Neural cell (in vitro differentiated cells): ENCODE measurements around the gene PTPRN2. TPM values are rescaled to one million over a fixed set of nuclear protein-coding genes. Genes with fewer than 3 reads are reported as not detected.

Experiments
- H2AFZ ChIP-seq: fragments of 200-600, 300-800 bp; sonication (generic), shearing (Covaris generic); 2 replicates; pipeline ENCODE4 v1.6.0; 2014; ENCODE audit warnings: low read depth, mild to moderate bottlenecking, antibody characterized with exemption, low read length, moderate library complexity
- H3F3A ChIP-seq: fragments of 200-600 bp; shearing (Covaris generic); 2 replicates; pipeline ENCODE4 v1.6.1; 2016; ENCODE audit warnings: mild to moderate bottlenecking, moderate library complexity, mixed read lengths, antibody characterized with exemption, low read length; ENCODE audit not compliant: insufficient read depth, poor library complexity, severe bottlenecking
- H3K27ac ChIP-seq: fragments of 200-600, 300-800 bp; sonication (generic), shearing (Covaris generic); 2 replicates; pipeline ENCODE4 v1.5.1; 2014; ENCODE audit warnings: mild to moderate bottlenecking, low read length, moderate library complexity
- H3K27me3 ChIP-seq: fragments of 300-800, 200-600 bp; sonication (generic), shearing (Covaris generic); 2 replicates; pipeline ENCODE4 v1.6.0; 2014; ENCODE audit warnings: mild to moderate bottlenecking, low read depth, low read length, moderate library complexity; ENCODE audit not compliant: insufficient read depth
- H3K36me3 ChIP-seq: fragments of 300-800, 200-600 bp; sonication (generic), shearing (Covaris generic); 2 replicates; pipeline ENCODE4 v1.5.1; 2014; ENCODE audit warnings: mild to moderate bottlenecking, antibody characterized with exemption, low read length, moderate library complexity; ENCODE audit not compliant: insufficient read depth
- H3K4me2 ChIP-seq: fragments of 300-800, 200-600 bp; sonication (generic), shearing (Covaris generic); 2 replicates; pipeline ENCODE4 v1.6.0; 2014; ENCODE audit warnings: mild to moderate bottlenecking, low read length
- H3K4me3 ChIP-seq: fragments of 300-800, 200-600 bp; sonication (generic), shearing (Covaris generic); 2 replicates; pipeline ENCODE4 v1.5.1; 2014; ENCODE audit warnings: mild to moderate bottlenecking, low read length, moderate library complexity
- H3K79me2 ChIP-seq: fragments of 200-600 bp; shearing (Covaris generic); replicated peaks from 2 replicates; pipeline ENCODE4 v1.6.0; 2014; ENCODE audit warnings: mild to moderate bottlenecking, low read length, moderate library complexity; ENCODE audit not compliant: insufficient read depth
- H3K9ac ChIP-seq: fragments of 300-800, 200-600 bp; sonication (generic), shearing (Covaris generic); 2 replicates; pipeline ENCODE4 v1.6.1; 2016; ENCODE audit warnings: mild to moderate bottlenecking, low read length, mixed read lengths
- H3K9me2 ChIP-seq: fragments of 200-600 bp; shearing (Covaris generic); 2 replicates; pipeline ENCODE4 v1.6.1; 2016; ENCODE audit warnings: mild to moderate bottlenecking, low read length, mixed read lengths; ENCODE audit not compliant: insufficient read depth
- H3K9me3 ChIP-seq: fragments of 200-600, 300-800 bp; sonication (generic), shearing (Covaris generic); 2 replicates; pipeline ENCODE4 v1.6.1; 2016; ENCODE audit warnings: mild to moderate bottlenecking, mixed run types, low read length, moderate library complexity, mixed read lengths
- H4K20me1 ChIP-seq: fragments of 200-600 bp; shearing (Covaris generic); 2 replicates; pipeline ENCODE4 v1.6.1; 2016; ENCODE audit warnings: mild to moderate bottlenecking, mixed run types; ENCODE audit not compliant: insufficient read depth
- EP300 ChIP-seq: fragments of 450-650 bp; conservative IDR thresholded peaks from 2 replicates; pipeline ENCODE4 v1.6.1; 2014; ENCODE audit warnings: antibody characterized with exemption, mild to moderate bottlenecking, moderate library complexity; ENCODE audit not compliant: poor library complexity, severe bottlenecking
- EZH2 ChIP-seq: fragments of 200-600, 300-800 bp; shearing (Covaris generic), sonication (generic); IDR thresholded peaks from 2 replicates; pipeline ENCODE4 v1.6.1; 2014; ENCODE audit warnings: antibody characterized with exemption, low read length, borderline replicate concordance, mild to moderate bottlenecking; ENCODE audit not compliant: insufficient read depth, poor library complexity, severe bottlenecking
- MXI1 ChIP-seq: fragments of 450-650 bp; conservative IDR thresholded peaks from 2 replicates; pipeline ENCODE4 v1.6.1; 2014; ENCODE audit warnings: antibody characterized with exemption, mild to moderate bottlenecking; ENCODE audit not compliant: poor library complexity, severe bottlenecking
- POLR2AphosphoS5 ChIP-seq: IDR thresholded peaks from 2 replicates; pipeline ENCODE4 v1.6.1; 2012
- RAD21 ChIP-seq: fragments of 450-650 bp; conservative IDR thresholded peaks from 2 replicates; pipeline ENCODE4 v1.6.1; 2014; ENCODE audit warnings: antibody characterized with exemption, mild to moderate bottlenecking, moderate library complexity
- SMC3 ChIP-seq: fragments of 450-650 bp; conservative IDR thresholded peaks from 2 replicates; pipeline ENCODE4 v1.6.1; 2014; ENCODE audit warnings: antibody characterized with exemption, mild to moderate bottlenecking, moderate library complexity; ENCODE audit not compliant: poor library complexity
- TAF1 ChIP-seq: IDR thresholded peaks from 2 replicates; pipeline ENCODE4 v1.6.1; 2012; ENCODE audit warnings: low read depth
- polyA plus RNA-seq: library from polyadenylated mRNA; depleted of rRNA; stranded (reverse); fragments of >200 nt; gene quantifications from 2 replicates; pipeline ENCODE4 v1.2.3, GENCODE V29; 2014
- TF ChIP-seq, protein P1 (sequence below): fragments of 450-650 bp; IDR thresholded peaks from 2 replicates; pipeline ENCODE4 v1.5.1; 2014; ENCODE audit warnings: antibody characterized with exemption, mild to moderate bottlenecking, moderate library complexity; ENCODE audit not compliant: poor library complexity, severe bottlenecking
- TF ChIP-seq, protein P2 (sequence below): IDR thresholded peaks from 2 replicates; pipeline ENCODE4 v1.6.1; 2012; ENCODE audit warnings: borderline replicate concordance

The PTPRN2 gene
- polyA plus RNA-seq, 1 donor from 2014 or later = 31.0 TPM

DNA sequence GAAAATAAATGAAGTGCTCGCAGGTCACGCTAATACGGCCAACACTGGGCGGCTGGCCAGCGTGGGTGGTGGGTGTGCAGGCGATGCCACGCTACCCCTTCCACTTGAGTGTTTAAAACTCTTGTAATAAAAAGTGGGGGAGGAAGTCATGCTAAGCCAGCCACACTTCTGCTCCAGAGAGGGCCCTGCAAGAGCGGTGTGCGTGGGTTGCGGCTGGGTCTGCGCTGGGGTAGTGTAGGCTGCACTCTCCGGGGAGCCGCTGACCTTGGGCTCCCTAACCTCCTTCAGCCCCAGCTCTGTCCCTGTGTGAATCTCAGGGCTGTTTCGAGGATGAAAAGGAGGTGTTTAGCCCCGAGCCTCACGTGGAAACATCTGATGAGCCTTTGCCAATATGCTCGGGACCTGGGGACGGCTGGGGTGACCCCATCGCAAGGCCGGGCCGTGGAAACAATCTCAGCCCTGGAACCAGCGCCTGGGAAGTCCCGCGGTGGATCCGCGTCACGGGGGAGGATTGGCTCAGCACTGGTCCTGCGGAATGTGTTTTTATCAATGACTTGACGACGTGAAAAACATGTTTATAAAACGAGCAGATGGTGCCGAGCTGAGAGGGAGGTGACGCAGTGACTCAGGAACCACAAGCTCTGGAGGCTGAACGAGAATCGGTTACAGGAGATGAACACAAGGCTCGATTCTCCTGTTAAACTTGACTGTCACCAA is 972.4 kb downstream of the PTPRN2 start:
- Histone ChIP-seq H3K9ac (no peak overlapping the region), H3K4me2 (no peak overlapping the region), H3K27me3 (no peaks in the 10 kb centered on the region), H3K9me2 (no peaks in the 10 kb centered on the region), H3K36me3 (peaks cover 12% of the 10 kb centered on the region), H3K27ac (no peak overlapping the region), H3K9me3 (no peaks in the 10 kb centered on the region), H3K79me2 (peaks cover 3% of the 10 kb centered on the region), H3F3A (no peaks in the 10 kb centered on the region), H3K4me3 (no peak overlapping the region), H4K20me1 (no peaks in the 10 kb centered on the region), H2AFZ (no peak overlapping the region)
- TF ChIP-seq POLR2AphosphoS5 = no peak
- TF ChIP-seq TAF1 = no peak
- no peak for TF ChIP-seq RAD21
- no peak for TF ChIP-seq EP300
- TF ChIP-seq EZH2 = no peak
- no peak for TF ChIP-seq MXI1

DNA sequence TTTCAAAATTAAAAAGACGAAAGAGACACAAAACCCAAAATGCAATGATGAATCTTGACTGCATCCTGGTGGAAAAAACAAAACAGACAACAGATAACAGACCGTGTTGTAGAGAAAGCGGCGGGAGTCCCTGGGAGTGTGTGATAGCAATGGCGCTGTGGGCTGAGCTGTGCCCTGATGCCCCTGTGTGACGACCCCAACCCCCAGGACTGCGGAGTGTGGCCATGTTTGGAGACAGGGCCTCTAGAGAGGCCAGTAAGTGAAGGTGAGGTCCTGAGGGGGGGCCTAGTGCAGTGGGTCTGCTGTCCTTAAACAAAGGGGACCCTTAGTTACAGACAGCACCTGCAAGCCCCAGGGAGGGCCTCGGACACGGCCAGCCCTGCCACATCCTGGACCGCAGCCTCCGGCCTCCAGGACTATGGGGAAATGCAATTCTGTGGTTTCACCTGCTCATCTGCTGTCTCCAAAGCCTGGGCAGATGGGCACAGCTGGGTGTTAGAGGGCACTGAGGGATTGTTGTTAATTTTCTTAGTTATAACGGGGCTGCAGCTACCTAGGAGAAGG is 973.1 kb downstream of the PTPRN2 start:
- no peak for TF ChIP-seq TAF1
- TF ChIP-seq, protein P1, sequence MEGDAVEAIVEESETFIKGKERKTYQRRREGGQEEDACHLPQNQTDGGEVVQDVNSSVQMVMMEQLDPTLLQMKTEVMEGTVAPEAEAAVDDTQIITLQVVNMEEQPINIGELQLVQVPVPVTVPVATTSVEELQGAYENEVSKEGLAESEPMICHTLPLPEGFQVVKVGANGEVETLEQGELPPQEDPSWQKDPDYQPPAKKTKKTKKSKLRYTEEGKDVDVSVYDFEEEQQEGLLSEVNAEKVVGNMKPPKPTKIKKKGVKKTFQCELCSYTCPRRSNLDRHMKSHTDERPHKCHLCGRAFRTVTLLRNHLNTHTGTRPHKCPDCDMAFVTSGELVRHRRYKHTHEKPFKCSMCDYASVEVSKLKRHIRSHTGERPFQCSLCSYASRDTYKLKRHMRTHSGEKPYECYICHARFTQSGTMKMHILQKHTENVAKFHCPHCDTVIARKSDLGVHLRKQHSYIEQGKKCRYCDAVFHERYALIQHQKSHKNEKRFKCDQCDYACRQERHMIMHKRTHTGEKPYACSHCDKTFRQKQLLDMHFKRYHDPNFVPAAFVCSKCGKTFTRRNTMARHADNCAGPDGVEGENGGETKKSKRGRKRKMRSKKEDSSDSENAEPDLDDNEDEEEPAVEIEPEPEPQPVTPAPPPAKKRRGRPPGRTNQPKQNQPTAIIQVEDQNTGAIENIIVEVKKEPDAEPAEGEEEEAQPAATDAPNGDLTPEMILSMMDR = no peak
- no peak for TF ChIP-seq RAD21
- no peak for TF ChIP-seq POLR2AphosphoS5
- TF ChIP-seq SMC3 = no peak
- no peak for TF ChIP-seq EP300
- no peak for TF ChIP-seq MXI1
- Histone ChIP-seq H2AFZ (no peak overlapping the region), H3K36me3 (peaks cover 16% of the 10 kb centered on the region), H3K79me2 (peaks cover 3% of the 10 kb centered on the region), H4K20me1 (no peaks in the 10 kb centered on the region), H3K9me3 (no peaks in the 10 kb centered on the region), H3F3A (no peaks in the 10 kb centered on the region), H3K27ac (no peak overlapping the region), H3K9ac (no peak overlapping the region), H3K4me3 (no peak overlapping the region), H3K27me3 (no peaks in the 10 kb centered on the region), H3K9me2 (no peaks in the 10 kb centered on the region), H3K4me2 (no peak overlapping the region)

DNA sequence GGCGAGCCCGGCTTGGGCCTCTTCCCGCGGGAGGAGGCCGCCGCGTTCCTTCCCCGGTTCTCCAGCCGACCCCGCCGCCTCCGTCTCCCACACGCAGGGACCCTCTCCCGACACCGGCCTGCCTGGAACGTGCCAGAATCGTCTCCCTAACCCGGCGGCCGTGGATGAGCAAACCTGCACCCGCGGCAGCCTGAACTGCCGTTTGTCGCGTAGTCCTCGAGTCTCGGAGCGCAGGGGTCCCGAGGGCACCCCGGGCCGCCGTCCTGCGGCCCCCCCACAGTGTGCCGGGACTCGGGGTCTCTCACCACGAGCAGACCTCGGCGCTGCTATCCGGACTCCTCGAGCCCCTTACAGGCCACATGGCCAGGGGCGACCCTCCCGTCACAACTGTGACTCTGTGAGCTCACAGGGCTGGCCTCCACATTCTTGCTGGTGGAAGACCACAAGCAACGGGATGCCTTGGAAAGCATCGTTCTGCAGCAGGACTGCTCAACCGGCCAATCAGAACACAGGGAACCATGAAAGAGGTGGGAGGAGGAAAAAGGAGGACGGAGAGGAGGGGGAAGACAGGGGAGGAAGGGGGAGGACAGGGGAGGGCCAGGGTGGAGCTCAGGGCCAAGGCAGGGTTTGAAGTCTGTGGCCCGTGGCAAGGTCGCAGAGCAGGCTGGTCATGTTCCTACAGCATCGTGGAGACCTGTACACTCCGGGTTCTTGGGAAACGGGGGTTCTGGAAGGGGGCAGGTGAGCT is 973.9 kb downstream of the PTPRN2 start:
- Histone ChIP-seq H3F3A (no peaks in the 10 kb centered on the region), H3K9me3 (no peaks in the 10 kb centered on the region), H4K20me1 (no peaks in the 10 kb centered on the region), H3K27ac (no peak overlapping the region), H3K36me3 (peaks cover 18% of the 10 kb centered on the region), H2AFZ (no peak overlapping the region), H3K9me2 (no peaks in the 10 kb centered on the region), H3K9ac (no peak overlapping the region), H3K4me2 (no peak overlapping the region), H3K27me3 (no peaks in the 10 kb centered on the region), H3K4me3 (no peak overlapping the region), H3K79me2 (peaks cover 3% of the 10 kb centered on the region)
- TF ChIP-seq, protein P2, sequence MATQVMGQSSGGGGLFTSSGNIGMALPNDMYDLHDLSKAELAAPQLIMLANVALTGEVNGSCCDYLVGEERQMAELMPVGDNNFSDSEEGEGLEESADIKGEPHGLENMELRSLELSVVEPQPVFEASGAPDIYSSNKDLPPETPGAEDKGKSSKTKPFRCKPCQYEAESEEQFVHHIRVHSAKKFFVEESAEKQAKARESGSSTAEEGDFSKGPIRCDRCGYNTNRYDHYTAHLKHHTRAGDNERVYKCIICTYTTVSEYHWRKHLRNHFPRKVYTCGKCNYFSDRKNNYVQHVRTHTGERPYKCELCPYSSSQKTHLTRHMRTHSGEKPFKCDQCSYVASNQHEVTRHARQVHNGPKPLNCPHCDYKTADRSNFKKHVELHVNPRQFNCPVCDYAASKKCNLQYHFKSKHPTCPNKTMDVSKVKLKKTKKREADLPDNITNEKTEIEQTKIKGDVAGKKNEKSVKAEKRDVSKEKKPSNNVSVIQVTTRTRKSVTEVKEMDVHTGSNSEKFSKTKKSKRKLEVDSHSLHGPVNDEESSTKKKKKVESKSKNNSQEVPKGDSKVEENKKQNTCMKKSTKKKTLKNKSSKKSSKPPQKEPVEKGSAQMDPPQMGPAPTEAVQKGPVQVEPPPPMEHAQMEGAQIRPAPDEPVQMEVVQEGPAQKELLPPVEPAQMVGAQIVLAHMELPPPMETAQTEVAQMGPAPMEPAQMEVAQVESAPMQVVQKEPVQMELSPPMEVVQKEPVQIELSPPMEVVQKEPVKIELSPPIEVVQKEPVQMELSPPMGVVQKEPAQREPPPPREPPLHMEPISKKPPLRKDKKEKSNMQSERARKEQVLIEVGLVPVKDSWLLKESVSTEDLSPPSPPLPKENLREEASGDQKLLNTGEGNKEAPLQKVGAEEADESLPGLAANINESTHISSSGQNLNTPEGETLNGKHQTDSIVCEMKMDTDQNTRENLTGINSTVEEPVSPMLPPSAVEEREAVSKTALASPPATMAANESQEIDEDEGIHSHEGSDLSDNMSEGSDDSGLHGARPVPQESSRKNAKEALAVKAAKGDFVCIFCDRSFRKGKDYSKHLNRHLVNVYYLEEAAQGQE = no peak
- TF ChIP-seq, protein P1 = no peak
- TF ChIP-seq POLR2AphosphoS5 (no peak), TAF1 (no peak), MXI1 (no peak), SMC3 (no peak), RAD21 (no peak), EZH2 (no peak), EP300 (no peak)
